PC-3 (cell line): ENCODE data around the gene ALKAL2. TPM values are rescaled to one million over a fixed set of nuclear protein-coding genes. Genes with fewer than 3 reads are reported as not detected.
"Not testable (repeated sequence)": the region's sequence is repeated elsewhere in the genome, so short reads cannot be mapped to it uniquely, and the experiment has no call there.

Experiments
- ATAC-seq: fragments of 200-7000 bp; cut with Tn5 transposase; 2 replicates; pipeline ENCODE4 v1.9.1; 2020; ENCODE audit warnings: mild to moderate bottlenecking, moderate library complexity
- Bru-seq: library from RNA; stranded (reverse); fragments of 400-500 nt; gene quantifications from one replicate; lab custom pipeline; 2021; lab: Mats Ljungman, UMichigan
- BruChase-seq, 2 experiments: library from RNA; stranded (reverse); fragments of 400-500 nt; gene quantifications; one replicate each; lab custom pipeline; 2021; lab: Mats Ljungman, UMichigan
- BruUV-seq: library from RNA; stranded (reverse); fragments of 400-500 nt; replicated peaks from 2 replicates; lab custom pipeline; 2021; lab: Mats Ljungman, UMichigan
- CTCF ChIA-PET: fragments of 300-600 bp; sonication (Branson Sonifier 250); formaldehyde crosslinking; loops from one replicate; lab custom pipeline; 2022; ENCODE audit warnings: antibody characterized with exemption; lab: Charles Lee
- POLR2A ChIA-PET: fragments of 300-600 bp; sonication (Branson Sonifier 250); formaldehyde crosslinking; loops from one replicate; lab custom pipeline; 2022; ENCODE audit warnings: antibody characterized with exemption; ENCODE audit not compliant: unreplicated experiment; lab: Charles Lee
- DNase-seq: peaks from one replicate; pipeline ENCODE4 v3.0.0-alpha.2; 2015
- H2AFZ ChIP-seq: fragments of 300-600 bp; sonication (generic); 2 replicates; pipeline ENCODE4 v1.6.0; 2016; ENCODE audit warnings: antibody characterized with exemption, low read length
- H3F3A ChIP-seq: fragments of 300-600 bp; sonication (generic); one replicate; pipeline ENCODE4 v1.6.0; 2017; ENCODE audit warnings: antibody characterized with exemption, low read length, control low read depth, mild to moderate bottlenecking; ENCODE audit not compliant: unreplicated experiment
- H3K27ac ChIP-seq: fragments of 300-600 bp; sonication (generic); 2 replicates; pipeline ENCODE4 v1.5.1; 2016; ENCODE audit warnings: mild to moderate bottlenecking, low read length
- H3K27me3 ChIP-seq: fragments of 300-600 bp; sonication (generic); 2 replicates; pipeline ENCODE4 v1.6.1; 2016; ENCODE audit warnings: low read length, mixed read lengths
- H3K36me3 ChIP-seq: fragments of 300-600 bp; sonication (generic); 2 replicates; pipeline ENCODE4 v1.6.1; 2016; ENCODE audit warnings: low read depth, mixed run types, low read length, mixed read lengths
- H3K4me1 ChIP-seq: fragments of 300-600 bp; sonication (generic); 2 replicates; pipeline ENCODE4 v1.5.1; 2016; ENCODE audit warnings: low read length; ENCODE audit not compliant: insufficient read depth
- H3K4me2 ChIP-seq: fragments of 300-600 bp; sonication (generic); 2 replicates; pipeline ENCODE4 v1.6.0; 2016; ENCODE audit warnings: low read length
- H3K4me3 ChIP-seq: fragments of 300-600 bp; sonication (generic); 2 replicates; pipeline ENCODE4 v1.5.1; 2016; ENCODE audit warnings: mild to moderate bottlenecking, low read length, mixed read lengths
- H3K79me2 ChIP-seq: fragments of 300-600 bp; sonication (generic); 2 replicates; pipeline ENCODE4 v1.6.1; 2017; ENCODE audit warnings: low read length, mixed read lengths
- H3K9ac ChIP-seq: fragments of 300-600 bp; sonication (generic); 2 replicates; pipeline ENCODE4 v1.6.0; 2016; ENCODE audit warnings: mild to moderate bottlenecking, low read length
- H3K9me2 ChIP-seq: fragments of 300-600 bp; sonication (generic); replicated peaks from 2 replicates; pipeline ENCODE4 v1.6.1; 2016; ENCODE audit warnings: mixed run types, low read length, mixed read lengths
- H3K9me3 ChIP-seq: fragments of 300-600 bp; sonication (generic); 2 replicates; pipeline ENCODE4 v1.6.1; 2016; ENCODE audit warnings: low read length, mixed read lengths
- H4K20me1 ChIP-seq: fragments of 300-600 bp; sonication (generic); 2 replicates; pipeline ENCODE4 v1.6.1; 2016; ENCODE audit warnings: low read length, mixed read lengths
- EZH2 ChIP-seq: fragments of 300-600 bp; sonication (generic); IDR thresholded peaks from one replicate; pipeline ENCODE4 v1.6.1; 2017; ENCODE audit warnings: antibody characterized with exemption, mild to moderate bottlenecking, low read length; ENCODE audit not compliant: unreplicated experiment
- EZH2phosphoT487 ChIP-seq: fragments of 300-600 bp; sonication (generic); IDR thresholded peaks from 2 replicates; pipeline ENCODE4 v1.6.1; 2018; ENCODE audit warnings: mild to moderate bottlenecking, antibody characterized with exemption, low read length, borderline replicate concordance
- intact Hi-C: fragments of 100-400 bp; cut with micrococcal nuclease; formaldehyde crosslinking; loops from 2 replicates; pipeline ENCODE4 v1.9.0; 2023
- long read RNA-seq: library from polyadenylated mRNA; unstranded; transcript quantifications from one replicate; pipeline ENCODE4 v2.0.0, GENCODE V29; 2021; ENCODE audit not compliant: unreplicated experiment
- total RNA-seq: library from RNA; depleted of rRNA; stranded (reverse); fragments of >200 nt; gene quantifications from 2 replicates; pipeline ENCODE4 v1.2.3, GENCODE V29; 2014; rRNA removed
- TF ChIP-seq, protein P1 (sequence below): fragments of 300-600 bp; sonication (generic); conservative IDR thresholded peaks from 2 replicates; pipeline ENCODE4 v1.5.1; 2017; ENCODE audit warnings: antibody characterized with exemption, low read depth, mild to moderate bottlenecking, low read length

The ALKAL2 gene, protein sequence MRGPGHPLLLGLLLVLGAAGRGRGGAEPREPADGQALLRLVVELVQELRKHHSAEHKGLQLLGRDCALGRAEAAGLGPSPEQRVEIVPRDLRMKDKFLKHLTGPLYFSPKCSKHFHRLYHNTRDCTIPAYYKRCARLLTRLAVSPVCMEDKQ
- total RNA-seq (3.6 TPM in 1 of 2 replicates, not detected in the other), Bru-seq, nascent RNA (percentile 12 among the genes with signal in this experiment), BruChase-seq, experiment 1, labeled RNA remaining after a 6-hour chase (percentile 8 among the genes with signal in this experiment), BruChase-seq, experiment 2, labeled RNA remaining after a 2-hour chase (not detected)
- long read RNA-seq: 0 reads

GRCh38 chr2:287911-288757, at the start of gene ALKAL2:
Gene ALKAL2, minus strand, starts transcription at chr2:288091. Its CDS starts 256 bp downstream, at chr2:287835.
- DNase-seq (no peak), ATAC-seq (no peak)
- Histone ChIP-seq H3K79me2 (no peaks in the 10 kb centered on the region), H4K20me1 (no peaks in the 10 kb centered on the region; the same call in 1 of the 2 replicates), H3K36me3 (no peaks in the 10 kb centered on the region), H3K9me2 (no peaks in the 10 kb centered on the region), H3K9me3 (no peaks in the 10 kb centered on the region), H3K4me1 (peaks cover 29% of the 10 kb centered on the region), H2AFZ (no peak within 1 kb of the TSS), H3K4me2 (peak within 1 kb of the TSS; percentile 96; the same call in 1 of the 2 replicates), H3F3A (no peaks in the 10 kb centered on the region), H3K4me3 (peak within 1 kb of the TSS; percentile 73; the same call in 1 of the 2 replicates), H3K27me3 (peaks cover 17% of the 10 kb centered on the region), H3K9ac (no peak within 1 kb of the TSS), H3K27ac (no peak within 1 kb of the TSS)
- CTCF ChIA-PET: no interaction called here
- no TSS peak for BruUV-seq
- POLR2A ChIA-PET: no interaction called here
- TF ChIP-seq, protein P1, sequence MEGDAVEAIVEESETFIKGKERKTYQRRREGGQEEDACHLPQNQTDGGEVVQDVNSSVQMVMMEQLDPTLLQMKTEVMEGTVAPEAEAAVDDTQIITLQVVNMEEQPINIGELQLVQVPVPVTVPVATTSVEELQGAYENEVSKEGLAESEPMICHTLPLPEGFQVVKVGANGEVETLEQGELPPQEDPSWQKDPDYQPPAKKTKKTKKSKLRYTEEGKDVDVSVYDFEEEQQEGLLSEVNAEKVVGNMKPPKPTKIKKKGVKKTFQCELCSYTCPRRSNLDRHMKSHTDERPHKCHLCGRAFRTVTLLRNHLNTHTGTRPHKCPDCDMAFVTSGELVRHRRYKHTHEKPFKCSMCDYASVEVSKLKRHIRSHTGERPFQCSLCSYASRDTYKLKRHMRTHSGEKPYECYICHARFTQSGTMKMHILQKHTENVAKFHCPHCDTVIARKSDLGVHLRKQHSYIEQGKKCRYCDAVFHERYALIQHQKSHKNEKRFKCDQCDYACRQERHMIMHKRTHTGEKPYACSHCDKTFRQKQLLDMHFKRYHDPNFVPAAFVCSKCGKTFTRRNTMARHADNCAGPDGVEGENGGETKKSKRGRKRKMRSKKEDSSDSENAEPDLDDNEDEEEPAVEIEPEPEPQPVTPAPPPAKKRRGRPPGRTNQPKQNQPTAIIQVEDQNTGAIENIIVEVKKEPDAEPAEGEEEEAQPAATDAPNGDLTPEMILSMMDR: no peak
- TF ChIP-seq EZH2phosphoT487 (no peak), EZH2 (no peak)
- intact Hi-C loops: no loop called here

GRCh38 chr2:336949-337348, 49.1 kb upstream of the ALKAL2 start:
- H2AFZ ChIP-seq, intact Hi-C loops, DNase-seq, H3K36me3 ChIP-seq, H3K79me2 ChIP-seq, H3K4me3 ChIP-seq, H3K9ac ChIP-seq, H3F3A ChIP-seq, POLR2A ChIA-PET, H4K20me1 ChIP-seq, H3K9me2 ChIP-seq, ATAC-seq, H3K4me1 ChIP-seq, CTCF ChIA-PET, H3K9me3 ChIP-seq, BruUV-seq, H3K27ac ChIP-seq, H3K4me2 ChIP-seq: not testable (repeated sequence)
- H3K27me3 ChIP-seq: peaks cover 14% of the 10 kb centered on the region

GRCh38 chr2:336360-336759, 48.5 kb upstream of the ALKAL2 start:
- no peak for DNase-seq
- Histone ChIP-seq H3K4me1 (no peaks in the 10 kb centered on the region), H3K9ac (no peak overlapping the region), H3K9me3 (peaks cover 3% of the 10 kb centered on the region; the same call in 1 of the 2 replicates), H3K27me3 (peaks cover 8% of the 10 kb centered on the region), H4K20me1 (no peaks in the 10 kb centered on the region), H3K79me2 (no peaks in the 10 kb centered on the region), H3K36me3 (no peaks in the 10 kb centered on the region), H3F3A (no peaks in the 10 kb centered on the region), H3K4me3 (no peak overlapping the region), H3K27ac (no peak overlapping the region), H3K4me2 (no peak overlapping the region), H2AFZ (no peak overlapping the region), H3K9me2 (no peaks in the 10 kb centered on the region)
- TF ChIP-seq EZH2phosphoT487: no peak
- CTCF ChIA-PET: no interaction called here
- no peak for ATAC-seq
- POLR2A ChIA-PET: interaction anchor here (0.6 kb wide), 1 partner anchor 128 kb away, joined by 3 read pairs; no protein-coding TSS in a partner anchor
- BruUV-seq: no TSS peak
- intact Hi-C loops: no loop called here
